ENCODE results near the gene RGCC.
"Not testable (repeated sequence)": the region's sequence is repeated elsewhere in the genome, so short reads cannot be mapped to it uniquely, and the experiment has no call there.

RGCC gene, protein sequence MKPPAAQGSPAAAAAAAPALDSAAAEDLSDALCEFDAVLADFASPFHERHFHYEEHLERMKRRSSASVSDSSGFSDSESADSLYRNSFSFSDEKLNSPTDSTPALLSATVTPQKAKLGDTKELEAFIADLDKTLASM

DNA sequence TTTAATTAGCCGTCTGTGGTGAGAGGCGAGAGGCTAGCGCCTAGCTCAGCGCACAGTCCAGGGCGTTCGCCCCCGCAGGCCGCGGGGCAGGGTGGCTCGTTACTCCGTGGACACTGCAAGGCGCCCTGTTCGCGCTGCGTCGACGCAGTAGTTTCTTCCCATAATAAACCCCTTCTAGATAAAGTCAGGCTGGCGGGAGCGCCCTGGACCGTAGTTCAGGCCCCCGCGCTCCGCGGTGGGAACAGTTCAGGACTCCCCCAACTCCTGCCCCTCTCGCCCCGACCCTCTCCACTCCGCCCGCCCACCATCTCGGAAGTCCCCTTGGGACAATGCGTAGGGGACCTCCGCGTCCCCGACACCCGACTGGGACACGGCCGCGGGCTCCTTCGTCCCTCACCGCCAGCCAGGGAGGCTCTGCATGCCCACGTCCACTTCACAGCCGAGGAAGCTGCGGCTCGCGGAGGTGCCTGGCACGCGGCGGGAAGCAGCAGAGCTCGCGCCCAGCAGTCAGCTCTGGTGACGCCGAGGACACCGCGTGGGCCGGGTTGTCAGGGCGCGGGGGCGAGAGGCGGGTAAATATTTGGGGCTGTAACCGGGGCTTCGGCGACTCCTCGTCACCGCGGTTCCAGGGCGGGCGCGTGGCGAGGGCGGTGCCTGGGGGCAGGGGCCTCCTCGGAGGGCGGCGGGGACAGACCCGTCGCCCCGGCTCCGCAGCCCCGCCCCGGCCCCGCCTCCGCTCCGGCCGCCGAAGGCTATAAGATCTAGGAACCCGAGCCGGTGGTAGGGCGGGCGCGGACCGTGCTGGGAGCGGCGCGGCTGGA, at the start of gene RGCC:
RGCC (plus strand) TSS at position 783 of the 821 bp plus-strand sequence. CDS start 158 bp downstream, outside the sequence.
- peak; percentile 65 to 66 for DNase-seq

DNA sequence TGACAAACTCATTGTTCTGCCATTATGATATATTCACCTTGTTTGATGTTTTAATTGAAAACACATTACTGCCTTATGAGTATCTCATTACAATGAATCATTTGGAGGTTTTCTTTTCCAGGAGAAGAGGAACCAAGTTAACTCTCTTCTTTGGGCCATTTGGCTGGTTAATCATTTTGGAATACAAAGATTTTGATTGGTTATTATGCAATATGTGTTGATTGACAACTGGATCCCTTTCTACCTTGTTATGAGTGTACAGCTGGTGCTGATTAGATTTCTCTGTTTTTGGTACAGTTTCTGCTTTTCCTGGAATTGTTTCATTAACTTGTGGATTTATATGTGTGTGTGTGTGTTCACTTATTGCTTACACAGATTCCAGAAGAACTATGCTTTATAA, 49.2 kb upstream of the RGCC start:
- no peak for DNase-seq

DNA sequence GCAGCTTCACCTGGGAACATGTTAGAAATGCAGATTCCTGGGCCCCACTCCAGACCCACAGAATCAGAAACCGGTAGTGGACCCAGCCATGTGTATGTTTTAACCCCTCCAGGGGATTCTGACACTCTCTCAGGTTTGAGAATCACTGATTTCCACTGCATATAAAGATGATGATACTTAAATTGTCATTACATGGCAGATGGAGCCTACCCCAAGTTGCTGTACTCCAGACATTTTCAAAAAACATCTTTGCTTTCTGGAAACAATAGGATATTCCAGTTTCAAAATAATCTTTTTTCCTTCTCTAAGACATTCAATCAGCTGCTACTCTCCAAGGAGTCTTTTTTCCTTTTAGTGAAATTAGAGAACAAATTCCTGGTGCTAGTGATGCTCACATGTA, 48.6 kb upstream of the RGCC start:
- no peak for DNase-seq

DNA sequence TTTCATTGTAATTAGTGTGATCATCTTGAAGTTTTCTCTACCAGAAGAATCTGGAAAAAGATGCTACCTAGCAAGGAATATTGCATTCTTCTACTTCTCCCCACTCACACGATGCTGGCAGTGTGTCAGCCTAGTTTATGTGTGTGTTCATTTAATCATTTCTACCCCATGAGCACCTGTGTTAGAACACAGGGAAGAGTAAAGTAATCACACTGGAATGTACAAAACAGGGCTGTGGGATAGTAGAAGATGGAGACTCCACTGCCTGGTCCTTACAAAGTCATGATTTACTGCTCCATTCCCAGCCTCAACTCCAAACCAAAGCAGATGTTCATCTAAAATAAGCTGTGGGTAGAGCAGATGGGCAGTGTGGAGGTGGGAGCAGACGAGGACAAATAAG, 47.7 kb upstream of the RGCC start:
- DNase-seq = no peak

DNA sequence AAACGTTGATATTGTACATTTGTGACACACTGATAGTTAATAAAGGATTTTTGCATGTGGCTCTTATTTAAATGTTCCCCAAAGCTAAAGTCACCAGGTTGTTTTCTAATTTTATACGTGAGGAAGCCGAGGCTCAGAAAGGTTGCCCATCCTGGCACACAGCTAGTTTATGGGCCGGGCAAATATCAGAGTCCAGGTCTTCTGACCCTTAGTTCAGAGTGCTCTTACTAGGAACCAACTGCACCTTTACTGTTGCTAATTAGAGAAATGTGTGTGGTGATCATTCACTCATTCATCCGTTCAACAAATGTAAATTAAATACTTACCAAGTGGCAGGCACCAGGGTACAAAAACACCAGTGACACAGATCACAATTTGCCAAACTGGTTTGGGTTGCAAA, 46.3 kb upstream of the RGCC start:
- no peak for DNase-seq

DNA sequence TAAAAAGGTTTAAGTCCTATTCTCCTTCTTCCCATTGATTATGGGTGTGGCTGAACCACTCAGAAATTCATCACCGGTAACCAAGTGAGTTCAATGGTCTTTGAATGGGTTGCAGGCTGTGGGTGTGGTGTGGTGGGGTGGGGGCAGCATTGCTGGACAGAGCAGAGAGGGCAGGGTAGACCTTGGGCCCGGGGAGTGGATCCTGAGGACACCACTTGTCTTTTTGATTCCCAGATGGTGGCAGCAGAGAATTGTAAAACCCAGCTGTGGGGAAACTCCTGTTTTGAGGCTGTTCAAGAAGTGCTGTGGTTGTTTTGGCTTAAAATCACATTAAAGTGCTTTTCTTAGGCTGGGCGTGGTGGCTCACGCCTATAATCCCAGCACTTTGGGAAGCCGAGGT, 45.8 kb upstream of the RGCC start:
- peak; percentile 28 to 45 for DNase-seq

DNA sequence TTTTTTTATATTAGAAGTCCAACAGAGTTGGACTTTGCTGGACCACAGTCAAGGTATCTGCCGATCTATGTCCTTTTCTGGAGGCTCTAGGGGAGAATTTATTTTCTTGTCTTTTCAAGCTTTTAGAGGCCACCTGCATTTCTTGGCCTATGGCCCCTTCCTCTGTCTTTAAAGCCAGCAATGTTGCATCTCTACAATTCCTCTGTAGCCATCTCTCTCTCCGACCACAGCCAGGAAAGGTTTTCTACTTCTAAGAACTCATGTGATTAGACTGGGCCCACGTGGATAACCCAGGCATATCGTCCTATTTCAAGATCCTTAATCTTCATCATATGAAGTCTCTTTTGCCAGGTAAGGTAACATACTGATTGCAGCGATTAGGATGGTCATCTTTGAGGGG, 43.5 kb upstream of the RGCC start:
- DNase-seq = no peak

DNA sequence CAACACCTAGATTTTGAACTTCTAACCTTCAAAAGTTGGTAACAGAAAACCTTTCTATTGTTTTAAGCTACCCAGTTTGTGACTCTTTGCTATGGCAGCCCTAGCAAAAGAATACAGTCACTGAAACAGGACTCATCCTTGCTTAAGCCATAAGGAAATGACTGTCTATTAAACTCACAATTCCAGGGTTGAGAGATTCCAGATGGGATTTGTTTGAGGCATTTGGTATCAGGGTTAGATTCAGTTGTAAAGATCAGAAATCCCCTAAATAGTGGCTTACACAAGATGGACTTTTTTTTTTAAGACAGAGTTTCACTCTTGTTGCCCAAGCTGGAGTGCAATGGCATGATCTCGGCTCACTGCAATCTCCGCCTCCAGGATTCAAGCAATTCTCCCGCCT, 41.1 kb upstream of the RGCC start:
- no peak for DNase-seq

DNA sequence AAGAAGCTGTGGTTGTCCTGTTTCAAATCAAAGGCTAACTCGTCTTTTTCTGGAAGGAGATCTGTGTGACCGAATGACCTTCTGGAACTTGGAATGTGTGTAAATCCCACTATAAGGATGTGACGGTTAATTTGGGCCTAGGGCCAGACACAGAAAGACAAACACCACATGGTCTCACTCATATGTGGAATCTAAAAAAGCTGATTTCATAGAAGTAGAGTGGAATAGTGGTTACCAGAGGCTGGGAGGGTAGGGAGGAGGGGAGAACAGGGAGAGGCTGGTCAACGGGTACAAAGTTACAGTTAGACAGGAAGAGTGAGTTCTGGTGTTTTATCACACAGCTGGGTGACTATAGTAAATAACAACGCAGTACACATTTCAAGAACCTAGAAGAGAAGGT, 39.3 kb upstream of the RGCC start:
- DNase-seq = no peak

DNA sequence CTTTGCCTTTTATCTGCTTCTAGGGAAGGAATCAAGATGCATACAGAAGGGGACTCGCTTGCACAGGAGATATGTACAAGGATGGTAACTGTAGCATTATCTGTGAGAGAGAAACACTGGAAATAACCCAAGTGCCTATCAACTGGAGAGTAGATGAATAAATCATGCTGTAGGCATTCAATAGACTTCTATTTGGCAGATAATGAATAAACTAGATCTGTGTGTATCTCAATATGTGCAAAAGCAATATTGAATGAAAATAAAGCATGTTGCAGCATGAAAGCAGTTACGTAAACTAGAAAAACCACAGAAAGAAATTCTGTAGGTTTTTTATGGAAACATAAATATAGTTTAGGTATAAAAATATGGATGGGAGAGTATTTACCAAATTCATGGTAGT, 38.6 kb upstream of the RGCC start:
- no peak for DNase-seq

DNA sequence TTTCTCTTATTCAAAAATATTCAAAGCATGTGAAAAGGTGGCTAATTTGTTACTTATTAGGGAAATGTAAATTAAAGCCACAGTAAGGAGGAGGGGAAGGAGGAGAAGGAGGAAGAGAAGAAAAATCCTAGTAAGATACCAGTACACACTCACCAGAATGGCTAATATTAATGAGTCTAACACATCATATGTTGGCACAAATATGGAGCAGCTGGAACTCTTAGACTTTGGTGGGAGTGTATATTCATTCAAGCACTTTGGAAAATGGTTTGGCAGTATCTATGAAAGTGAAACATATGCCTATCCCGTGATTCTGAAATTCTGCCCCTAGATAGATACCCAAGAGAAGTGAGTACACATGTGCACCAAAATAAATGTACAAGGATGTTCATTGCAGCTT, 38.1 kb upstream of the RGCC start:
- DNase-seq = no peak

DNA sequence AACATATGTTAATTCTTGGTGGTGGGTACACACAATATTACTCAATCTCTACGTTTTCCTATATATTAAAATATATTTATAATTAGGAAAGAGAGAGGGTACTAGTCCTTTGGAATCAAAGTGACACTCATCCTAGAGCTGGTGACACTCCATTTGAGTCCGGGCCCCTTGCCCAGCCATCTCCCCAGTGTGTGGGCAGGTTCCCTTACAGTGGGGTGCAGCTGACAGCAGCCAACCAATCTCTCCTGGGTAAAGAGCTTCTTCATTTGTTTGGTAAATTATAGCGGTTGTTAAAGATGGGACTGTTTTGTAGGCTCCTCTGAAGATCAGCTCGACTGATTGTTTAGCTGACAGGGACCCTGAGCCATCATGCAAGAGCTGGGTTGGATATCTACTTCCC, 37.2 kb upstream of the RGCC start:
- DNase-seq = no peak

DNA sequence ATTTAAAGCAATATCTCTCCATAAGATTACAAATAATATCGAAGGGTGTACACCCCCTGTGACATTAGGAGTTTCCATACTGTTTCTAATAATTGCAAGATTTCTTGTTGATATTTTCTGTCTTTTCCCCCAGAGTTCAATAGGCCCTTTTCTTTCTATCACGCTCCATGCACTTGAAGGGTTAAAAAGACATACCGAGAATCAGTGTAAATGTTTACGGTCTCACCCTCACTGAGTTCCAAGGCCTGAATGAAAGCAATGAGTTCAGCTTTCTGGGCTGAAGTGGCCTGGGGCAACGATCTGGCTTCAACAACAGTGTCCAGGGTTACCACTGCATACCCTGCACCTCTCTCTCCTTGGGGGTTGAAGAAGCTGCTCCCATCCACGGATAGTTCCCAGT, 36.0 kb upstream of the RGCC start:
- DNase-seq = not testable (repeated sequence)

DNA sequence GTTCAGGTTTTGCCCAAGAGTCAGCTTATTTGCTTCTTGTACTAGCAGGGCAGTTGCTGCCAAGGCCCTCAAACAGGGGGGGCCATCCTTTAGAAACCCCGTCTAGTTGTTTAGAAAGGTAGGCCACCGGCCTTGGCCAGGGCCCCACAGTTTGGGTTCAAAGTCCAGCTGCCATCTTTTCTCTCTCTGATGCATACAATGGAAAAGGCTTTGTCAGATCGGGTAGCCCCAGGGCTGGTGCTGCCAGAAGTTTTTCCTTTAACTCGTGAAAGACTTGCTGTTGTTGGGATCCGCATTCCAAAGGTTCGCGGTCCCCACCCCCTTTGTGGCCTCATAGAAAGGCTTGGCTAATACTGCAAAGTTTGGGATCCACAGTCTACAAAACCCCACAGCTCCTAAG, 35.4 kb upstream of the RGCC start:
- DNase-seq = not testable (repeated sequence)

DNA sequence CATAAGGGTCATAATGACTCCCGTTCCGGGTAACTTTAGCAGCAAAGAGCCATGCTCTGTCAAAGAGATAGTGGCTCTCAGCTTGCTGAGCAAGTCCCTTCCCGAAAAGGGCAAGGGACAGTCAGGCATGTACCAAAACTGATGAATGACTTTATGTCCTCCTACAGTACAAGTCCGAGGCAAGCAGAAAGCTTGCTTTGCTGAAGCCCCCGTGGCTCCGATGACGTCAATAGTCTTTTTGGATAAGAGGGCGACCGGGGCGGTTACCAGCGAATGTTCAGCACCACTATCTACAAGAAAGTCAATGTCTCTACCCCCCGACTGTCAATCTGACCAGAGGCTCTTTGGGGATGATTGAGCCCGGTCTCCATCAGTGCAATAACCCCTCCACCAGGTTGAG, 34.1 kb upstream of the RGCC start:
- not testable (repeated sequence) for DNase-seq

DNA sequence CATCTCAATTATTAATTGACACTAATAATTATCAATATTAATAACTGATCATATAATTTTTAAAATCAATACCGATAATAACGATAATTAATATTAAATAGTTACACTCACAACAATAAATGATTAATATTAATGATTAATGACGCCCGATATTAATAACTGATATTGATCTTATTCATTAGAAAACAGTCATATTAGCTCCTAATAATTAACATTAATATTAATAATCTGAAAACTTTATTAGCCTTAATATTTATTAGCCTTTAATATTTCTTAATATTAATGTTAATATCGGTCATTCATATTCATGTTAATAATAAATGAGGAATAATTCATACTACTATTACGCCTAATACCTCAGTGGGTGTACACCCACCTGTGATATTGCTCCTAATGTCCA, 32.7 kb upstream of the RGCC start:
- DNase-seq = not testable (repeated sequence)

DNA sequence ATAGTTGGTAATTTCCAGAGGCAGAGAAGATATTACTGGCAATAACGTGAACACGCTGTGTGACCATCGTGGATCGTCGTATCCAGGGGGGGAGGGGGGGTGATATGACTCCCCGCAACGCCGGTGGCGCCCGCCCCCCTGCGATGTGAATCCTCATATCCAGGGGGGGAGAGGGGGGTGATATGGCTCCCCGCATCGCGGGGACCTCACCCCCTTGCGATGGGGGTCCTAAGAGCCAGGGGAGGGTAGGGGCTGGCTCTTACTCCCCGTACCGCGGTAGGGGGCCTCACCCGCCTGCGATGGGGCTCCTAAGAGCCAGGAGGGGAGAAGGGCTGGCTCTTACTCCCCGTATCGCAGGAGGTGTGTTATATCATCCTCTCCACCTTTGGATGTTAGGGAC, 31.3 kb upstream of the RGCC start:
- no peak for DNase-seq

DNA sequence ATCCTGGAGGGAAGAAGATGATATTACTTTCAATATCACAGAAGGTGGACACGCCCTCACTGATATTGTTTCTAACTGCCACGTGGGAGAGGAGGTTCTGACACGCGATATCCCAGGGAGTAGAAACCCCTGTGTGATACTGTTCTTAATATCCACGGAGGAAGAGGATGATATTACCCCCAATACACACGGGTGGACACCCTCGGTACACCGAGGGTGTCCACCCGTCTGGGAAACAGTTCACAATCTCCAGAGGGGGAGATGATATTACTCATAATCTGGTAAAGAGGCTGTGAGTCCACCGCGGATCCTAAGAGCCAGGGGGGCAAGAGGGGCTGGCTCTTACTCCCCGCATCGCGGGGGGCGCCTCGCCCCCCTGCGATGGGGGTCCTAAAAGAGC, 29.7 kb upstream of the RGCC start:
- DNase-seq = no peak

DNA sequence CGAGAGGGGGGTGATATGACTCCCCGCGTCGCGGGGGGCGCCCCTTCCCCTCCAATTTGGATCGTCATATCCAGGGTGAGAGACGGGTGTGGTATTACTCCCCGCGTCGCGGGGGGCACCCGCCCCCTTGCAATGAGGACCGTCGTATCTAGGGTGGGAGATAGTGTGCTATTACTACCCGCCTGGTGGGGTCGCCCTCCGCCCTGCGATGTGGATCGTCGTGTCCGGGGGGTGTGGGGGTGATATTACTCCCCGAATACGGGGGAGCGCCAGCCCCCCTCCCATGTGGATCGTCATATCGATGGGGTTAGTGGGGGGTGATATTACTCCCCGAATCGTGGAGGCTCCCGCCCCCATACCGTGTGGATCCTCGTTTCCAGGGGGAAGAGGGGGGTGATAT, 29.2 kb upstream of the RGCC start:
- no peak for DNase-seq

DNA sequence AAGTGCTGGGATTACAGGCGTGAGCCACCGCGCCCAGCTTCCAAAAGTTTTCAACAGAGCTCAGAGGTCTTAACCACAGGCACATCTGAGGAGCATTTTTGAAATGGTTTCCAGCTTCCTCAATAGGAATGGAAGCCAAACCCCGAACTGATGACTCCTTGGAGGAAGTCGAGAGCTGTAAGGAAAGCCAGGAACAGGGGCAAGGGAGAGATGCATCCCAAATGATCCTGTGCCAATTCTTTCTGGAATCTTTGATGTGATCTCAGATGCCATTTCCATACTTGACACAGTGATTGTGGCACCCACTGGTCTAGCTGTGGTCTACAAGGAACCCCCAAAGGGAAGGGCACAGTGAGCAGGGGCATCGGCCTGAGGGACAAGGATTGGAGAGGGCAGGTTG, 23.3 kb upstream of the RGCC start:
- DNase-seq = not testable (repeated sequence)

DNA sequence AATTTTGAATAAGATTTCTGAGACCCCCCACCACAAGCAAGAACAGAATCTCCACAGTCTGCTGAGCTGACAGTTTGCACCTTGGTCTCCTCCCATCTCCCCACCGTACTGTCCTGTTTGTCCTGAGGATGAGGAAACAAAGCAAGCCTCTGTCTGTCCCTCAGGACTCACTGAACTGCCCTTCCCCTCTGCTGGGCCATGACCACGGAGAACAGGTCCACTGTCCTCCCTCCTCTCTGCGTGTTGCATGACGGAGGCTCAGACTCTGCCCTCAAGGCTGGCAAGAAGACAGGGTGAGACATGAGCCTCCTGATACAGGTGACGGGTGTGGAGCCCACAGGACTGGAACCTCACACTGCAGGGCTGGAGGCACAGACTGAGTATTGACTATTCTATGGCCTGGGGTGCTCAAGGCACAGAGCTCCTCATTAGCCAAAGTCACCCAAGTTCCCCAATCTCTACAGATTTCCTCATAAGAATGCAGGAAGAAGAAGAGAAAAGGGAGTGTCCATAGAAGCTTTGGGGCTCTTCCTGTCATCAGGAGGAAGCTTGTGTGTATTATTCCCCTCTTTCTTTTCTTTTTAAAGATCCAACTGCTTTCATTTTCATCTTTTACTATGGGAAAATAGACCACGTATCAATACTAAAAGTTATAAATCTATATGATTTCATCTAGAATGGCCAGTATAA, 22.4 kb upstream of the RGCC start:
- no peak for DNase-seq

DNA sequence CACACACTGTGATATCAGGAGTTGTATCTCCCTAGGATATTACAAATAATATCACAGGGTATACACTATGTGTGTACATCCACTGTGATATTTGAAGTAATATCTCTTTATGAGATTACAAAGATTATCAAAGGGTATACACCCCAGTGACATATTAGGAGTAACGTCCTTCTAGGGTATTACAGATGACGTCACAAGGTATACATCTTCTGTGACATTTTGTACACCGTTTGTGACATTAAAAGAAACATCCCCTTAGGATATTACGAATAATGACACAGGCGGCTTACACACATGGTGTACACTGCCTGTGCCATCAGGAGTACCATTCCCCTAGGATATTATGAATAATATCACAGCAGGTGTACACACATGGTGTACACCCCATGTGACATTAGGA, 13.4 kb upstream of the RGCC start:
- DNase-seq = no peak

DNA sequence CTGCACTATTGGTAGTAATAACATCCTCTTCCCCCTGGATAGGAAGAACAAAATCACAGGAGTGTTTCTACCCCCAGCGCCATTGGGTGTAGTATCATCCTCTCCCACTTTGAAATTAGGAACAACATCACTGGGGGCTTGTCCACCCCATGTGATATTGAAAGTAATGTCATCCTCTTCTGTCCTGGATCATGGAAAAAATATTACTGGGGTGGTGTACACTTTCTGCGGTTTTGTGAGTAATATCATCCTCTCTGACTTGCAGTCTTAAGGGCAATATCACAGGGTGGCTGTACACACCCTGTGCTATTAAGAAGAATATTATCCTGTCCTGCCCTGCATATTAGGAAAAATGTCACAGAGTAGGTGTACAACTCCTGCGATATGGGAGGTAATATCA, 4.9 kb upstream of the RGCC start:
- no peak for DNase-seq

DNA sequence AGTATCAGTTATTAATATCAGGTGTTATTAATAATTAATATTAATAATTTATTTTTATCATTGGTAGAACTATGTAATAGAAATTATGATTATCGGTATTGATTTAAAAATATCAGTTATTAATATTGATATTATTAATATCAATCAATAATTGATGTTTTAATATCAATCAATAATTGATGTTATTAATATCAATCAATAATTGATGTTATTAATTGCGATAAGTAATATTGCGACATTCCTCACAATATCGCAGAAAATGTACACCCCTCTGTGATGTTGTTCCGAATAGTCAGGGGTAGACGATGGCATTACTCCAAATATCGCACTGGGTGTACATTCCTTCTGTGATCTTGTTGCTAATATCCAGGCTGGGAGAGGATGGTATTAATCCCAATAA, 3.7 kb upstream of the RGCC start:
- no peak for DNase-seq
